Measurements from ENCODE around the gene SSPN.

Gene SSPN

GRCh38 chr12:26287671-26288381 lies 92.5 kb downstream of the SSPN start:
- no peak for DNase-seq

- no peak for DNase-seq
Observed at GRCh38 chr12:26290565-26290964, 95.2 kb downstream of the SSPN start.

- DNase-seq = no peak
Observed at GRCh38 chr12:26292596-26292995, 97.2 kb downstream of the SSPN start.

- DNase-seq = no peak
Observed at GRCh38 chr12:26293612-26294011, 98.2 kb downstream of the SSPN start.

GRCh38 chr12:26295001-26295400 lies 99.6 kb downstream of the SSPN start:
- DNase-seq = no peak

- DNase-seq = no peak
Observed at GRCh38 chr12:26297396-26298070, 102.2 kb downstream of the SSPN start.

- DNase-seq = no peak
Observed at GRCh38 chr12:26298785-26299621, 103.6 kb downstream of the SSPN start.

- no peak for DNase-seq
Observed at GRCh38 chr12:26299751-26300150, 104.4 kb downstream of the SSPN start.

Measured in NCI-H1105 (cell line).